GM18519 (cell line): ENCODE measurements around the gene FAF1.
"Not testable (repeated sequence)": the region's sequence is repeated elsewhere in the genome, so short reads cannot be mapped to it uniquely, and the experiment has no call there.

Source experiments
- ATAC-seq: cut with Tn5 transposase; IDR thresholded peaks from one replicate; pipeline ENCODE4 v1.9.1; 2021; ENCODE audit warnings: mild to moderate bottlenecking, moderate library complexity; ENCODE audit not compliant: unreplicated experiment, low FRiP score

FAF1 gene

GRCh38 chr1:50967416-50968157 is 7.5 kb upstream of the FAF1 start:
- no peak for ATAC-seq

GRCh38 chr1:50966991-50967390 is 6.9 kb upstream of the FAF1 start:
- ATAC-seq = no peak

GRCh38 chr1:50964863-50965262 is 4.8 kb upstream of the FAF1 start:
- ATAC-seq = no peak

GRCh38 chr1:50959303-50959912 is 659 bp downstream of the FAF1 start:
- no peak for ATAC-seq

GRCh38 chr1:50955116-50955515 is 5.0 kb downstream of the FAF1 start:
- ATAC-seq = no peak

GRCh38 chr1:50952566-50952965 is 7.5 kb downstream of the FAF1 start:
- ATAC-seq = not testable (repeated sequence)

- no peak for ATAC-seq
Measured at GRCh38 chr1:50950396-50950795, 9.7 kb downstream of the FAF1 start.

GRCh38 chr1:50949286-50949982 is 10.6 kb downstream of the FAF1 start:
- ATAC-seq = no peak

GRCh38 chr1:50942334-50942733 is 17.7 kb downstream of the FAF1 start:
- no peak for ATAC-seq

GRCh38 chr1:50940291-50940690 is 19.8 kb downstream of the FAF1 start:
- ATAC-seq = no peak

- no peak for ATAC-seq
Measured at GRCh38 chr1:50936321-50936720, 23.7 kb downstream of the FAF1 start.

GRCh38 chr1:50935276-50935675 is 24.8 kb downstream of the FAF1 start:
- ATAC-seq = not testable (repeated sequence)

GRCh38 chr1:50934838-50935237 is 25.2 kb downstream of the FAF1 start:
- ATAC-seq = no peak

GRCh38 chr1:50933770-50934169 is 26.3 kb downstream of the FAF1 start:
- not testable (repeated sequence) for ATAC-seq

GRCh38 chr1:50932043-50932442 is 28.0 kb downstream of the FAF1 start:
- not testable (repeated sequence) for ATAC-seq

GRCh38 chr1:50930965-50931737 is 28.9 kb downstream of the FAF1 start:
- no peak for ATAC-seq

GRCh38 chr1:50930193-50930592 is 29.9 kb downstream of the FAF1 start:
- peak; percentile 86 for ATAC-seq

- no peak for ATAC-seq
Measured at GRCh38 chr1:50929376-50929958, 30.6 kb downstream of the FAF1 start.

- no peak for ATAC-seq
Measured at GRCh38 chr1:50923564-50923963, 36.5 kb downstream of the FAF1 start.

- no peak for ATAC-seq
Measured at GRCh38 chr1:50921029-50921428, 39.0 kb downstream of the FAF1 start.
